Central memory CD4-positive, alpha-beta T cell (primary cell): ENCODE results near the gene STK10.
"Not testable (repeated sequence)": the region's sequence is repeated elsewhere in the genome, so short reads cannot be mapped to it uniquely, and the experiment has no call there.

Experiments used
- DNase-seq: peaks from one replicate; pipeline ENCODE4 v3.0.0; 2022

Gene STK10

DNA sequence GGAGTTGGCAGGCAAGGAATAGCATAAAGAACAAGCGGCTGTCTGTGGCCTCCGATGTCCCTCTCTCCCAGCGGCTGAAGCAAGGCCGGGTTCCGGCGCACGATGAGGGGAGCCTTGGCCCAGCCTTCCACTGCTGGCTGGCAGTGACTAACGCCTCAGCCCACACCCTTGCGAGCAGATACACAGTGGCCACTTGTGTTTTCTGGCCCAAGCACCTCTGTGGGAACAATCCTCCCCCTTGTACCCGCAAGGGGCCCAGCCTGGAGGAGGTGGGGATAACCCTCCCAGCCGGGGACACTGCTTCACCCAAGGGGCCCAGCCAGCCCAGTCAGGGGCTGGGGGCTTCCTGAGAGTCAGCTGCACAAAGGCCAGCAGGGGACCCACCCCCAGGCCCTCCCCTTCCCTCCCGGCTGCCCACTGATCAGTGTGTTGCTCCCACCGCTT is 23.2 kb downstream of the STK10 start:
- DNase-seq: no peak

DNA sequence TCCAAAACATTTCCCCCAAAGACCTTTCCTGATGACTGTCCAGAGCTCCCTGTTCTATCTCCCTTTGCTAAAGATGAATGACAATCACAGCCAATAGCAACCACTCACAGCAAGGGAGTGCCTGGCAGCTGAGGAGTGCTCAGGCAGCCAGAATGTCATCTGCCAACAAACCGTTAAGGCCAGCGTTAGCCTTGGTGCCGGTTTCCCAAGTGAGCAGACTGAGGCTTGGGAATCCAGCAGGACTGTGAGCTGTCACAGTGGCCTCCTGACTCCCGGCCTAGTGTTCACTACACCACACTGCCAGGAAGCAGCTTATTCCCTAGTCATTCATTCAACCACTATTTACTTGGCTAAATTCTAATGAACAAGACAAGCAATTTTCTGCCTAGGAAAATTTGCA is 24.7 kb downstream of the STK10 start:
- no peak for DNase-seq

- no peak for DNase-seq
These were observed 25.1 kb downstream of the STK10 start for GRCh38 chr5:172162987-172163343.

DNA sequence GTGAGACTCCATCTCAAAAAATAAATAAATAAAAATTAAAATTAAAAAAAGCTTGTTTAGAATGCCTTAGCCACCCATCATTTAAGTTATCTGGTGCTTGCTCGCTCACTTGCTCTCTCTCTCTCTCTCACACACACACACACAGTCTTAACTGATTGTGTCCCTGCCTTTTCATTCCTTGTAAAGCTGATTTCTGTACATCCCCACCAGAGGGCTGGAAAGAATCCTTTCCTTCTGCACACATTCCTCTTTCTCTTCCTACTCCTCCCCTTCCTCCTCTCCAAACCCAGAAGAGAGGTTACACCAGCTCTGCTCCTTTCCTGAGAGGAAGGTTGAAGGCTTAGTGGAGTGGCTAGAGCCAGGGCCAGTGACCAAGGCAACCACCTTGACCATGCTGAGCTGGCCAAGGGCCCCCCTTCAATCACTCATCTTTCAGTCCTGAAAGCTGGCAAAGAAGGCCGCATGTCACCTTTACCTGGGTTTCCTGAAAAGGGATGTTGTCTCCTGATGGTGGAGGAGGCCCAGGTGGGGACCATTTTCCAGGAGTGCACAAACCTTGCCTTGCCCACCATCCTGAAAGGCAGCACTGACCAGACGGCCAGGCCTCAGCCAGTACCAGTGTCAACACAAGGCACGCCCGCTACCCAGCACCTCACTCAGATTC is 25.6 kb downstream of the STK10 start:
- no peak for DNase-seq

DNA sequence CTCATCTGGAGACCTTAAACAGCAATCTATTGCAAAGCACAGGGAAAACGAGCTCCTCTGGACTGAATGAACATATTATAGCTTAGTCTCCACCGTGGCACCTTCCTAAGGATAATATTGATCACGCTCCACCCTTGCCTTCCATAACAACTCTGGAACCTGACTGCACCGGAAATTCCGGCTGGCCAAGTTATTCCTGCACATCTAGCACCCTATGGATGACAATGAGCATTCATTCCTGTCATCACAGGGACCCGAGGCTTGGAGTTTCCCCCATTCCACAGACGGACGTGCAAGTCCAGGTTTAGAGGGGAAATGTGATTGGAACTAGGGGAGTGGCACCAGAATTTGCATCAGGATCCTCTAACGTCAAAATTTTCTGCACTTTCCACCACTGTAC is 27.5 kb downstream of the STK10 start:
- no peak for DNase-seq

DNA sequence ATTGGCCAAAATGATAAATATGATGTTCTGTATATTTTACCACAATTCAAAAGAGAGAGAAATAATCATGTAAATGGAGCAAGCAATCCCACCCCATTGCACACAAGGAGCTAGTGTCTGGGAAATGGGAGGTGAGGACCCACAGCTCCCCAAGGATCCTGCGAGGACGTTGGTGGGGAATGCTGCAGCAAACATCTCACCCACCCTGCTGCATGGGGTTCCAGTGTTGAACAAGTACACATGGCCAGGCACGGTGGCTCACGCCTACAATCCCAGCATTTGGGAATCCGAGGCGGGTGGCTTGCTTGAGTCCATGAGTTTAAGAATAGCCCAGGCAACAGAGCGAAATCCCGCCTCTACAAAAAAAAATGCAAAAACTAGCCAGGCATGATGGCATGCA is 29.0 kb downstream of the STK10 start:
- DNase-seq: no peak

DNA sequence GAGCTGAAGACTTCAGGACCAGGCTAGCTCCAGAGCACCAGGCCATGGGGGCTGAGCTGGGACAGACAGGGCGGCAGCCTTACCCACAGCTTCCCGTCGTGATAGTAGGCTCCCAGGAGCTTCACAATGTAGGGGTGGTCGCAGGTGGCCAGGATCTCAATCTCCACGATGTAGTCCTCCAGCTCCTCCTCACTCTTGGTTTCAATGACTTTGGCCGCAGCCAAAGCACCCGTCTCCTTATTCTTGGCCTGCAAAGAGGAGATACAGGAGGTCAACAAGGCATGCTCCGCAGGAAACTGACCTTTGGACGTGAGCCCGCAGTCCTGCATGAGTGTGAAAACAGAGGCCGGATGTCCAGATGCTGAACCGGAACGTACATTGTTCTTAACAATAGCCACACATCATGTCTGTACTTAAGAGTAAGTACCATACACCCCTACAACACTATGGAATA is 31.5 kb downstream of the STK10 start:
- no peak for DNase-seq

DNA sequence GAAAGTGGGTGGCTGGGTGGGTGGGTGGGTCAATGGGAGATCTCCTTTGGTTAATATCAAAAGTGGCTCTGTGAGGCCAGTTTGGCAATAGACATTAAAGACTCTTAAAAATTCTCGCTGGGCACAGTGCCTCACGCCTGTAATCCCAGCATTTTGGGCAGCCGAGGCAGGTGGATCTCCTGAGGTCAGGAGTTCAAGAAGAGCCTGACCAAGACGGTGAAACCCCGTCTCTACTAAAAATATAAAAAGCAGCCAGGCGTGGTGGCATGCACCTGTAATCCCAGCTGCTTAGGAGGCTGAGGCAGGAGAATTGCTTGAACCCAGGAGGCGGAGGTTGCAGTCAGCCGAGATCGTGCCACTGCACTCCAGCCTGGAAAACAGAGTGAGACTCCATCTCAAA is 32.9 kb downstream of the STK10 start:
- DNase-seq: not testable (repeated sequence)

GRCh38 chr5:172153695-172154094 is 34.3 kb downstream of the STK10 start:
- DNase-seq: no peak

DNA sequence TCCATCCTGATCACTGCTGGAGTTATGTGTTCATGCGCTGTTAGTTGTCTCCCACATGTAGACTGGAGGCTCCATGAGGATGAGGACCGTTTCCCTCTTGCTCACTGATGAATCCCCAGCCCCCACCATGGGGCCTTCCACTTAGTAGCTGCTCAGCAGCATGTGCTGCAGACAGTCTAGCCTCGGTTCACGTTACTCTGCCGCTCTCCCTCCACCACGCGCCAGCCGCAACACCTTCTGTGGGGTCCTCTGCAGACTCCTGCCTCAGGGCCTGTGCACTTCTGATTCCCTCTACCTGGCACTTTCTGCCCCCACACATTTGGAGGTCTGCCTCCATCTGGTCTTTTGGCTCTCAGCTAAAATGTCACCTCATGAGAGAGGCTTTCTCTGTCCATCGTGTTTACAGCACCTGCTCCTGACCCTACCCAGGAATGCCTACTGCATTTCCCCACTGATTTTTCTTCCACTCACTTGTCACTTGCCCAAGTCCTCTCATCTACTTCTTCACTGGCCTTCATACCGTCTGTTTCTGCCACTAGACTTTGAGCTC is 36.3 kb downstream of the STK10 start:
- no peak for DNase-seq

DNA sequence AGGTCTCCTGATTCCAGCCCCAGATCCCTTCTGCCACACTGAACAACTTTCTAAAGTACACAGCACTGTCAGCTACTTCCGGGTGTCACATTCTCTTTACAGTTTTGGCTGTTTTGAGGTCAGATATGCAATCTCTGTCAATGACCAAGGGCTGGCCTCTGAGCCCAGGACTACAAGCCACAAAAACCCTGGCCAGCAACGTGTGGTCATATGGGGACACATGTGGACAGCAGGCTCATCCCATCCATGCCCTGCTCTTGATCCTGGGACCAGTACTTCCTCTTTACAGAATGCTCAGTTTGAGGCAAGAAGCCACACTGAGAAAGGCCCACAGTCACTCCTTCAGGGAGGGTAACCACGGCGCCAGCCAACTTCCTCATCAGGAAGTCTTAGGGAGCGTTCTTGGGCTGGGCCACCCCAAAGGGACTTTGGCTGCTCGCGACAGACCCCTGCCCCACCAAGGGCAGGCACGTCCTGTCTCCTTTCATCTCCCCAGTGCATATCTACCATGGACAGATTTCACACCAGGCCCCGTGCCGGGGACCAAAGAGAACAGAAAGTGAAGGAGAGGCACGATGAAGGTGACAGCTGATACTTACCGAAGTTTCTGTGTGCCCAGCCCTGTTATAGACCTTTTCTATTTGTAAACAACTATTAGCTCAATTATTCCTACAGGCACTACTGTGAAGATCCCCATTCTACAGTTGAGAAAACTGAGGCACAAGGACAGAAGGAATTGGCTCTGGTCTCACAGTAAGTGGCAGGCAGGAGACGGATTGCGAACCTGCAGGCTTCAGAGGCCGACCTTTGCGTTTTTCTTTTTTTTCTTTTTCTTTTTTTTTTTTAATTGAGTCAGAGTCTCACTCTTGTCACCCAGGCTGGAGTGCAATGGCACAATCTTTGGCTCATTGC is 37.3 kb downstream of the STK10 start:
- peak; percentile 24 for DNase-seq

DNA sequence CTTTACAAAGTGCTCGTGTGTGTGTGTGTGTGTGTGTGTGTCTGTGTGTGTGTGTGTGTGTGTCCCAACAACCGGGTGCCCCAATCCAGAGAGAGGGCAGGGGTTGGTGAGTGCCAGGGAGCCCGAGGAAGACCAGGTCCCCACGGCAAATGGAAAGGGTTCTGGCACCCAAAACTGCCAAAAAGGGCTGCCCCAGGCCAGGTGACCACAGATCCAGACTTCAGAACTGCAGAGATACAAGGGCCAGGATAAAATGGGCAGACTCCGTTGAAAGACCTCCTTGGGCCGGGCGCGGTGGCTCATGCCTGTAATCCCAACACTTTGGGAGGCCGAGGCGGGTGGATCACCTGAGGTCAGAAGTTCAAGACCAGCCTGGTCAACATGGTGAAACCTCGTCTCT is 38.5 kb downstream of the STK10 start:
- DNase-seq: not testable (repeated sequence)

GRCh38 chr5:172149073-172149472 is 39.0 kb downstream of the STK10 start:
- no peak for DNase-seq

GRCh38 chr5:172148381-172148780 is 39.6 kb downstream of the STK10 start:
- DNase-seq: no peak

- DNase-seq: no peak
These were observed 40.2 kb downstream of the STK10 start for GRCh38 chr5:172147857-172148256.

DNA sequence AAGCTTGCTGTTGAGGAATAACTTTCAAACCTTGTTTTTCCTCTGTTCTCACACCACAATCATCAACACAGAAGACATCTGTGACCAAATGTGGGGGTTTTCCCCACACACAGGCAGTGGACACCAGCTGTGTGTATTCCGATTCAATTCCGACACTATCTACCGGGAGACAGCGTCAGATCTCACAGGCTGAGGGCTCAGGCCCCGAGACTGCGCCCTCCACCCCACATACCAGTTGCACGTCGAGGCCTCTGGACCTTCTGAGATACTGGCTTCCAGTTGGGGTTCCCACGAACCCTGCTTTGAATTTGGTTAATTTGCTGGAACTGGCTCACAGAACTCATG is 41.3 kb downstream of the STK10 start:
- DNase-seq: no peak

DNA sequence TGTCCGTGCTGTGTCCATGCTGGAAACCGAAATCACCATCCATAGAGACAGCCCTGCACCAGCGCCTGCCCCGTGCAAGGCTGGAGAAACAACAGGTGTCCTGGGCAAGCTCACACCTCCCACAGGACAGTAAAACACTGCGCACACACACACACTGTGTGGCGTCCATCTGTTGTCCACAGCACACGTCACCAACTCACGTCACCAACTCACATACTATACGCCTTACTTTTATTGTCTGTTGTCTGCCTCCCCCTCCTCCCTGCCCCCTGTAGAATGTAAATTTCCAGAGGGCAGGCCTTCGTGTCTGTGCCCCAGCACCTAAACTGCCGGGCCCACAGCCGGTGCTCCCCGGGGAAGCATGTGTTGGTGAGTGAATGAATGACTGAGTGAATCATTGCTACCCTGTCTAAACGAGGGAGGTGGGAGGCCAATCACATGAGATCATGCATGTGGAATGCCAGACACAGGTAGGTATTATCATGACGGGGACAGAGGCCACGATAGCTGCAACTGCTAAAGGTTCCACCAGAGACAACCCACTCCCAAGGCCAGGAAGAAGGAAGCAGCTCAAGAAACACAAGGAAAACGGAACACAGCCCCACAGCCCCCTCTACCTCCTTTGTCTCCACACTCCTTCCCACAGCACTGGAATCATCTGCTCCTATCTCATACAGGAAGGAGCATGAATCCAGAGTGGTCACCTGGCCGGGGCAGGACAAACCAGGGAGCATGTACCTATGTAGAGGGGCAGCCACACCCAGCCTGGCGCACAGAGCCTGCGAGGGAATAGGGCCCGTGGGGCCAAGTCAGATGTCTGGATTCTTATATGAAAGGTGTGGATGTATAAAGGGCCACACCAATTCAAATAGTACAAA is 41.9 kb downstream of the STK10 start:
- no peak for DNase-seq

DNA sequence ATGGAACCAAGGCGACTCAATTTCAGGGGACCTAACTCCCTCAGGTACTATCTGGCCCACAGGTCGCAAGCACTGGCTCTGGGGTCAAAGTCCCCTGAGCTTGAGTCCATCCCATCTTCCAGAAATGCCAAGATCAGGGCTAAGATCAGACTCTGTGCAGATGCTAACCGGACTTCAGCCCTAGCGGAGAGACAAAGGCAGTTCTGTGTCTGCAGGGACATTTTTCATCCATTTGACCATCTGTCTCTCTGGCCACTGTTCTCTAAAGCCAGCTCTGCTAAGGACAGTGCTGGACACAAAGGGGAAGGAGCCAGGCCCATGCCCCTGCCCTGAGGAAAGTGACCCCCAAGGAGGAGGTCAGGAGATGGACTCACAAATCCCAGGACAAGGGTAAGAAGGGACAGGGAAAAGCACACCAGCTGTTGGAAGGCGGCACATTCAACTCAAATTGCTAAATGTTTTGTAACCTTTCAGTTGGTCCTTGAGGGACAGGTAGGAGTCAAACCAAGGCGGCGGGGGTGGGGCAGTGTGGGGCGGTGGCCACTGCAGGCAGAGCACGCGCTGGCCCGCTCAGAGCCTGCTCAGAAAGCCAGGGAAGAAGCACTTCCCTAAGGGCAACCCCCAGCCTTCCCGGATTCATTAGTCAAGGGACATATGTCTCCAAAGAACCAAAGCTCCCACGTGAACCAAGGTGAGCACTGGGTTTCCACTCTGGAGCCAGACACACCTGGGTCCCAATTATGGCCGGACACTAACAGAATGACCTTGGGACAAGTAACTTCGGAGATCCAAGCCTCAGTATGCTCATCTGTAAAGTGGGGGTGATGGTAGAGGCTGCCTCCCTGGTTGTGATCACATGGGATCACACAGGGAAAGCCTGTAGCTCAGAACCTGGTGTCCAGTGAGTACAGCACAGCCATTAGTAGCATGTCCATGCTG is 42.8 kb downstream of the STK10 start:
- no peak for DNase-seq

- DNase-seq: no peak
These were observed 43.7 kb downstream of the STK10 start for GRCh38 chr5:172144291-172144815.

DNA sequence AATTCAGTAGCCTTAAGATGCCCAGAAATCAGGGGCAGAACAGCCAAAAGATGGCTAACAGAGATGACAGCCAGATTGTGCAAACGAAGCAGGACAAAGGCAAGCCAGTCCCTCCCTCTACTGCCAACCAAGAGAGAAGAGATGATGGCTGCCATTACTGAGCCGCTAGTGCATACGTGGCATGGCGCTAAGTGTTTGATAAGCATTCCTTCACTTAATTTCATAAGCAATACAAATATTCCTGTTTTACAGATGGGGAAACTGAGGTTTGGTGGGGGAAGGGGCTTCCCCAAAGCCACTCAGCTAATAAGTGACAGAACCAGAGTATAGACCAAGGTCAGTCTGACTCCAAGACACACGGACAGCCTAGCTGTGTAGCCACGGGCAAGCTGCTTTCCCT is 44.1 kb downstream of the STK10 start:
- no peak for DNase-seq

DNA sequence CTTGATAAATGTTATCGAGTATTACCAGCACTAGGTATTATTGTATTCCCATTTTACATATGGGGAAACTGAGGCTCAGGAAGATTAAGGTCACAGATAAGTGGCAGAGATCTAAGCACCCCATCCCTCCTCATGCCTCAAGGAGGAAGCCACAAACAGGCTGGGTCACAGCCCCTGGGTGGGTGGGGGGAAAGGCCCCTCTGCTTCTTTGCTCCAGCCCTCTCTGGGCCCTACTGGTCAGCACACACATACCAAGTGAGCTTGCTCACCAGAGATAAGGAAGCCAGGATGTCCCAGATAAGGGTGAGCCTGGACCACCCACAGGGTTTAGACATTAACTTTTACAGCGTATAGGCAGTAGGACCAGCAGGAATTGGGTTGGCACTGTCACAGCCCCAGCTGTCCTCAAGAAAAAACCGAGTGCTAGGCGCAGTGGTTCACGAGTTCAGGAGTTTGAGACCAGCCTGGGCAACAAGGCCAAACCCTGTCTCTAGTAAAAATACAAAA is 45.3 kb downstream of the STK10 start:
- DNase-seq: no peak
